Karpas-422 (cell line): ENCODE results near the gene PLEKHF1. TPM values are rescaled to one million over a fixed set of nuclear protein-coding genes. Genes with fewer than 3 reads are reported as not detected.

Source experiments
- DNase-seq: peaks from one replicate; pipeline ENCODE4 v3.0.0-alpha.2; 2015
- H2AFZ ChIP-seq: fragments of 200-600 bp; sonication (generic); 2 replicates; pipeline ENCODE4 v1.6.1; 2014; ENCODE audit warnings: antibody characterized with exemption, low read length, mixed read lengths
- H3K27ac ChIP-seq: fragments of 200-600 bp; sonication (generic); 2 replicates; pipeline ENCODE4 v1.5.1; 2014; ENCODE audit warnings: mild to moderate bottlenecking, low read length, moderate library complexity
- H3K27me3 ChIP-seq: fragments of 200-600 bp; sonication (generic); 2 replicates; pipeline ENCODE4 v1.6.1; 2014; ENCODE audit warnings: low read length, mixed read lengths
- H3K36me3 ChIP-seq: fragments of 200-600 bp; sonication (generic); 2 replicates; pipeline ENCODE4 v1.6.1; 2014; ENCODE audit warnings: low read length, mixed read lengths; ENCODE audit not compliant: insufficient read depth
- H3K4me1 ChIP-seq: fragments of 200-600 bp; sonication (generic); 2 replicates; pipeline ENCODE4 v1.6.1; 2014; ENCODE audit warnings: mild to moderate bottlenecking, low read length, mixed read lengths
- H3K4me2 ChIP-seq: fragments of 200-600 bp; sonication (generic); 2 replicates; pipeline ENCODE4 v1.6.1; 2014; ENCODE audit warnings: low read length, low read depth, mild to moderate bottlenecking; ENCODE audit not compliant: poor library complexity, severe bottlenecking
- H3K4me3 ChIP-seq: fragments of 200-600 bp; sonication (generic); 2 replicates; pipeline ENCODE4 v1.5.1; 2014; ENCODE audit warnings: mild to moderate bottlenecking, antibody characterized with exemption, low read length, mixed read lengths
- H3K79me2 ChIP-seq: fragments of 200-600 bp; sonication (generic); 2 replicates; pipeline ENCODE4 v1.6.1; 2014; ENCODE audit warnings: mild to moderate bottlenecking, low read length, mixed read lengths
- H3K9ac ChIP-seq: fragments of 200-600 bp; sonication (generic); 2 replicates; pipeline ENCODE4 v1.6.0; 2014; ENCODE audit warnings: low read length
- H3K9me2 ChIP-seq: fragments of 200-600 bp; sonication (generic), shearing (Covaris generic); replicated peaks from 2 replicates; pipeline ENCODE4 v1.6.0; 2014; ENCODE audit warnings: mild to moderate bottlenecking, low read length, moderate library complexity; ENCODE audit not compliant: insufficient read depth
- H3K9me3 ChIP-seq: fragments of 300-700, 200-600 bp; sonication (generic); 2 replicates; pipeline ENCODE4 v1.6.1; 2014; ENCODE audit warnings: low read length, mixed read lengths
- H4K20me1 ChIP-seq: fragments of 200-600 bp; sonication (generic); 2 replicates; pipeline ENCODE4 v1.6.1; 2014; ENCODE audit warnings: mild to moderate bottlenecking, antibody characterized with exemption, low read length, low read depth; ENCODE audit not compliant: insufficient read depth
- total RNA-seq: library from RNA; depleted of rRNA; stranded (reverse); fragments of >200 nt; shearing (Covaris generic); gene quantifications from 2 replicates; pipeline ENCODE4 v1.2.3, GENCODE V29; 2014; ENCODE audit warnings: low replicate concordance

PLEKHF1 gene
- total RNA-seq, 1 experiment from 2014 or later: not detected

- peaks cover 12% of the 10 kb centered on the region for H3K4me1 ChIP-seq
- H4K20me1 ChIP-seq: no peaks in the 10 kb centered on the region
- H3K9ac ChIP-seq: no peak overlapping the region
- H3K36me3 ChIP-seq: no peaks in the 10 kb centered on the region
- H3K27me3 ChIP-seq: no peaks in the 10 kb centered on the region
- DNase-seq: no peak
- no peak overlapping the region for H3K27ac ChIP-seq
- H2AFZ ChIP-seq: no peak overlapping the region
- H3K79me2 ChIP-seq: no peaks in the 10 kb centered on the region
- H3K4me2 ChIP-seq: no peak overlapping the region
- no peaks in the 10 kb centered on the region for H3K9me2 ChIP-seq
- no peak overlapping the region for H3K4me3 ChIP-seq
- no peaks in the 10 kb centered on the region for H3K9me3 ChIP-seq
Measured at GRCh38 chr19:29676586-29676985, 11.3 kb downstream of the PLEKHF1 start.

DNA sequence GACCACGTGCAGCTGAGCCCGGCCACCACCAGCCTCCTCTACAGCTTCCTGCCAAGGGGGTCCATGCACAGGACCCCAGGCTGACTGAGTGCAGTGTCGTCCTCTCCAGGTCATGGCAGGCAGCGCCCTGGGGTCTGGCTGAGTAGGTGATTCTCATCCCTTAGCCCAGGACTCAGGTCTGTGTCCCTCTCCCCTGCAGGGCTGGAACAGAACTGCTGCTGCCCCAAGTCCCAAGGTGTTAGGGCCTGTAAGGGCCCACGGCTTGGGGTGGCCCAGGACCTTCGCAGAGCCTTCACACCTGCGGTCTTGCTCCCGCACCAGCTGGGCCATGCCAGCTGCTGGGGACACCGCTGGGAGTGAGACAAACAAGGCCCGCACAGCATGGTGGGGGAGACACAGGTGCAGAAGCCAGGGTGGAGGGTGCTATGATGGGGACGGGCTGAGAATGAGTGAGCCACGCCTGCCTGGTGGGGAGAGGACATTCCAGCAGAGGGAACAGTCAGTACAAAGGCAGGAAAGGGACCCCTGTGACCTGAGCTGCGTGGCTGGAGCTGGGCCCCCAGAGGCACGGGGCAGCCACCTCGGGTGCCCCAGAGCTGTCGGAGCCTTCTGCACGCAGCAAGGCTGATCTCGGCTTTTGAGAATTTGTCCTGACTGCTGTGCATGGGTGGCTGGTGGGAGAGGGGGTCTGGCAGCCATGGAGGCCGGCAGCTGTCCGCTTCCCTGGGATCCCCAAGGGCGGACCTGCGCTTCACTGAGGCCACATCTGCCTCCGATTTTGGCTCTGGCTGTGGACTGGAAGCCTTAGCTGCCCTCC, 11.9 kb downstream of the PLEKHF1 start:
- no peak overlapping the region for H3K4me2 ChIP-seq
- no peaks in the 10 kb centered on the region for H3K9me3 ChIP-seq
- H3K9me2 ChIP-seq: no peaks in the 10 kb centered on the region
- H3K4me3 ChIP-seq: no peak overlapping the region
- H3K9ac ChIP-seq: no peak overlapping the region
- H3K27me3 ChIP-seq: no peaks in the 10 kb centered on the region
- H3K4me1 ChIP-seq: peaks cover 6% of the 10 kb centered on the region
- H4K20me1 ChIP-seq: no peaks in the 10 kb centered on the region
- DNase-seq: no peak
- no peaks in the 10 kb centered on the region for H3K79me2 ChIP-seq
- no peak overlapping the region for H2AFZ ChIP-seq
- no peak overlapping the region for H3K27ac ChIP-seq
- H3K36me3 ChIP-seq: no peaks in the 10 kb centered on the region

- Histone ChIP-seq H3K27ac (no peak overlapping the region), H3K9ac (no peak overlapping the region), H3K4me1 (peaks cover 6% of the 10 kb centered on the region), H3K79me2 (no peaks in the 10 kb centered on the region), H3K9me2 (no peaks in the 10 kb centered on the region), H2AFZ (no peak overlapping the region), H3K27me3 (no peaks in the 10 kb centered on the region), H4K20me1 (no peaks in the 10 kb centered on the region), H3K9me3 (no peaks in the 10 kb centered on the region), H3K36me3 (no peaks in the 10 kb centered on the region), H3K4me3 (no peak overlapping the region), H3K4me2 (no peak overlapping the region)
- DNase-seq: no peak
Measured at GRCh38 chr19:29678484-29679106, 13.3 kb downstream of the PLEKHF1 start.

DNA sequence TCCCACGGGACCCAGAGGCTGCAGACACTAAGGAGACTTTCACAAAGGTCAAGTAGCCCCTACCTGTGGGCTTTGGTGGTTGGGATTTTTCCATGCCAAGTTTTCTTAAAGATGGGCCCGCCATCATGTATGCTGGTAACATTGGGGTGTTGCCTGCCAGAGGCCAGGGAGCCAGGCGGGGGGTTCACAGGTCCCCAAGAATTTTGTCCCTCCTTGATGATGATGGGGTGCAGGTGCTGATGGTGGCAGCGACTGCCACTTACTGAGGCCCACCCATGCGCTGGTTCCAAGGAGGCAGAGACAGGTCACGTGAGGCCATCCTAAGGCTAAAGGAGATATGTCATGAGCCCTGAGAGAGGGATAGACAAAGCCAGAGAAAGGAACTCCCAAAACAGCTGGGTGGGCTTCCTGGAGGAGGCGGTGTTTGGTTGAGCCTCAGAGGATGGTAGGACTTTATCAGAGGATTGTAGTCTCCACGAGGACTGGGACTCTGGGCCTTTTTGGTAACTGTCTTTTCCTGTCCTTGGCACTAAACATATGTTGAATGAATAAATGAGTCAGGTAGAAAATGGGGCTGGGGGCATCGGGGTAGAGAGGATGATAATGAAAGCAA, 14.4 kb downstream of the PLEKHF1 start:
- Histone ChIP-seq H3K27ac (no peak overlapping the region), H3K36me3 (no peaks in the 10 kb centered on the region), H3K4me1 (peaks cover 6% of the 10 kb centered on the region), H2AFZ (no peak overlapping the region), H3K9ac (no peak overlapping the region), H3K4me2 (no peak overlapping the region), H3K4me3 (no peak overlapping the region), H4K20me1 (no peaks in the 10 kb centered on the region), H3K9me3 (no peaks in the 10 kb centered on the region), H3K27me3 (no peaks in the 10 kb centered on the region), H3K9me2 (no peaks in the 10 kb centered on the region), H3K79me2 (no peaks in the 10 kb centered on the region)
- DNase-seq: no peak

DNA sequence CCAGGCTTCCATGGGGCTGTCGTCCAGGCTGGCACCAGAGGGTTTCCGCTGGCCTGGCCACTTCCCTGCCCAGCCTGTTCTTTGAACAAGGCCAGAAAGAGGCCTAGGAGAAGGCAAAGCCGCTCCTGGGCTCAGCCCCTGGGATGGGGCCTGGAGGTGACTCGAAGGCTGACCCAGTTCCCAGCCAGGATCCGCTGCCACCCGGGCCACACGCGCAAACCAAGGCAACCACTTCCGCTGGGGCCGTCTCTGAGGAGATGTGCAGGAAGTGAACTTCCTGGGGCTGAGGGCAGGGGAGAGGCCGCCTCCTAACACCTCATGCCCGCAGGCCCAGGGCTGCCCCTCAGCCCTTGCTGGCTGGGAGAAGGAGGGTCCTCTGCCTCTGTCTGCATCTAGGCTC, 15.2 kb downstream of the PLEKHF1 start:
- Histone ChIP-seq H4K20me1 (no peaks in the 10 kb centered on the region), H3K9me3 (no peaks in the 10 kb centered on the region), H3K36me3 (no peaks in the 10 kb centered on the region), H3K79me2 (no peaks in the 10 kb centered on the region), H3K27ac (no peak overlapping the region), H3K4me3 (no peak overlapping the region), H2AFZ (no peak overlapping the region), H3K27me3 (no peaks in the 10 kb centered on the region), H3K4me2 (no peak overlapping the region), H3K4me1 (peaks cover 6% of the 10 kb centered on the region), H3K9ac (0 out of 2 replicates have a peak overlapping the region, but pooled peaks have one; percentile 13), H3K9me2 (no peaks in the 10 kb centered on the region)
- peak; percentile 56 for DNase-seq

DNA sequence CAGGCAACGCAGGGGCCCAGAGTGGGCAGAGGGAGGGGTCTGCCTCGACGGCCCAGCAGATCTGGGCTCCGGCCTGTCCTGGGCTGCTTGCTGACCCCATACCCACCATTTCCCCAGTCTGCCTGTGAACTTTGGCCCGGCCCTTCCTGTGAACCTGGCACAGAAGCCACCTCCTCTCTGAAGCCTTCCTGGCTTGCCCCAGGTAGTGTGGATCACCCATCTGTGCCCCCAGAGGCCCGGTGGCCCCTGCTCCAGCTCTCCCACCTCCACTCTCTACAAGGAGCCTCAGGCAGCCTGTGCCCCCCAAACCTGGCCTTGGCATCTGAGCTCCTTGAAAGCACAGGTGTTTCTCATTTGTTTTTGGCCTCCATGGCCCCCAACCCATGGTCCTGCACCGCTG, 15.7 kb downstream of the PLEKHF1 start:
- Histone ChIP-seq H3K27me3 (no peaks in the 10 kb centered on the region), H3K4me3 (no peak overlapping the region), H2AFZ (no peak overlapping the region), H3K9me2 (no peaks in the 10 kb centered on the region), H3K9ac (0 out of 2 replicates have a peak overlapping the region, but pooled peaks have one; percentile 13), H3K27ac (no peak overlapping the region), H3K36me3 (no peaks in the 10 kb centered on the region), H3K4me1 (peaks cover 6% of the 10 kb centered on the region), H3K9me3 (no peaks in the 10 kb centered on the region), H4K20me1 (no peaks in the 10 kb centered on the region), H3K79me2 (no peaks in the 10 kb centered on the region), H3K4me2 (no peak overlapping the region)
- DNase-seq: no peak

GRCh38 chr19:29681422-29682235, 16.4 kb downstream of the PLEKHF1 start:
- H4K20me1 ChIP-seq: no peaks in the 10 kb centered on the region
- peaks cover 6% of the 10 kb centered on the region for H3K4me1 ChIP-seq
- H3K9me3 ChIP-seq: no peaks in the 10 kb centered on the region

More at GRCh38 chr19:29681422-29682235, 16.4 kb downstream of the PLEKHF1 start:
- H3K27me3 ChIP-seq: no peaks in the 10 kb centered on the region
- H3K4me2 ChIP-seq: no peak overlapping the region
- H3K79me2 ChIP-seq: no peaks in the 10 kb centered on the region
- H3K9ac ChIP-seq: no peak overlapping the region
- no peak for DNase-seq
- no peak overlapping the region for H3K4me3 ChIP-seq
- no peaks in the 10 kb centered on the region for H3K9me2 ChIP-seq
- no peaks in the 10 kb centered on the region for H3K36me3 ChIP-seq
- H2AFZ ChIP-seq: no peak overlapping the region
- no peak overlapping the region for H3K27ac ChIP-seq
